A549 (cell line): ENCODE data around the gene SLIT2. TPM values are rescaled to one million over a fixed set of nuclear protein-coding genes. Genes with fewer than 3 reads are reported as not detected.

Experiments
- ATAC-seq, 2 experiments: fragments of 200-7000 bp in 1 of 2; fragments of >200 bp in 1 of 2; cut with Nextera tagmentation in 1 of 2; cut with Tn5 transposase in 1 of 2; 3 replicates each; pipeline versions ENCODE4 v1.8.0 to v1.9.1; 2018 to 2020; ENCODE audit warnings: mild to moderate bottlenecking in 1 of 2, moderate library complexity in 1 of 2
- CTCF ChIA-PET: fragments of 300-600 bp; sonication (Branson Sonifier 250); formaldehyde crosslinking; extraction: SDS; loops from one replicate; lab custom pipeline; 2021; ENCODE audit warnings: antibody characterized with exemption, inconsistent platforms; lab: Yijun Ruan, JAX
- POLR2A ChIA-PET: fragments of 350-600 bp; formaldehyde crosslinking; extraction: SDS; loops from one replicate; lab custom pipeline; 2021; ENCODE audit warnings: antibody characterized with exemption, inconsistent platforms; lab: Yijun Ruan, JAX
- DNase-seq, 2 experiments: peaks; one replicate each; pipeline versions ENCODE4 v3.0.0 to v3.0.0-alpha.2; 2011 to 2016; ENCODE audit warnings: low read depth in 1 of 2, low spot score in 1 of 2
- FAIRE-seq: peaks from 2 replicates; lab custom pipeline; 2011; peaks lifted over from hg19 to GRCh38; lab: Jason Lieb, UNC
- H3K27ac ChIP-seq, 2 experiments: fragments of >200 bp; sonication (Bioruptor Twin); formaldehyde crosslinking; 3 replicates each; pipeline ENCODE4 v1.5.1; 2016 to 2017
- H3K4me1 ChIP-seq: fragments of >200 bp; sonication (Bioruptor Twin); formaldehyde crosslinking; 3 replicates; pipeline ENCODE4 v1.6.1; 2016
- H3K4me2 ChIP-seq: fragments of >200 bp; sonication (Bioruptor Twin); formaldehyde crosslinking; 3 replicates; pipeline ENCODE4 v1.6.1; 2016
- H3K4me3 ChIP-seq: fragments of >200 bp; sonication (Bioruptor Twin); formaldehyde crosslinking; 3 replicates; pipeline ENCODE4 v1.5.1; 2016
- H3K9me3 ChIP-seq: fragments of >200 bp; sonication (Bioruptor Twin); formaldehyde crosslinking; 3 replicates; pipeline ENCODE4 v1.6.1; 2016
- BHLHE40 ChIP-seq: IDR thresholded peaks from 2 replicates; pipeline ENCODE4 v1.6.1; 2012; ENCODE audit warnings: low read depth, low read length, inconsistent platforms
- CBX8 ChIP-seq: fragments of 200-600 bp; sonication (generic); IDR thresholded peaks from 2 replicates; pipeline ENCODE4 v1.6.1; 2016
- CHD2 ChIP-seq: fragments of 150-350 bp; IDR thresholded peaks from 2 replicates; pipeline ENCODE4 v1.6.1; 2014; ENCODE audit warnings: low read length; ENCODE audit not compliant: partially characterized antibody
- CHD4 ChIP-seq: fragments of 200-600 bp; sonication (generic); IDR thresholded peaks from 2 replicates; pipeline ENCODE4 v1.6.1; 2016; ENCODE audit warnings: antibody characterized with exemption, mild to moderate bottlenecking, borderline replicate concordance
- E2F6 ChIP-seq: IDR thresholded peaks from 2 replicates; pipeline ENCODE4 v1.6.1; 2012; ENCODE audit warnings: low read depth, borderline replicate concordance
- EHMT2 ChIP-seq: fragments of 200-600 bp; sonication (generic); IDR thresholded peaks from 2 replicates; pipeline ENCODE4 v1.6.1; 2016; ENCODE audit warnings: antibody characterized with exemption, low read depth, mild to moderate bottlenecking, moderate library complexity
- FOSL2 ChIP-seq, 2 experiments: fragments of 450-650 bp in 1 of 2; fragments of >200 bp in 1 of 2; sonication (Bioruptor Twin) in 1 of 2; formaldehyde crosslinking; IDR thresholded peaks; 2 replicates each; pipeline versions ENCODE4 v1.5.0 to v1.6.1; 2016 to 2020; ENCODE audit warnings: mild to moderate bottlenecking in 1 of 2, moderate library complexity in 1 of 2
- FOXS1 ChIP-seq: fragments of 250-450 bp; sonication (Bioruptor Pico); IDR thresholded peaks from 2 replicates; pipeline ENCODE4 v1.5.0; 2020; ENCODE audit warnings: mild to moderate bottlenecking, moderate library complexity
- GATA3 ChIP-seq: IDR thresholded peaks from 2 replicates; pipeline ENCODE4 v1.6.1; 2012; ENCODE audit warnings: borderline replicate concordance
- HES2 ChIP-seq: fragments of >200 bp; sonication (Bioruptor Twin); formaldehyde crosslinking; IDR thresholded peaks from 2 replicates; pipeline ENCODE4 v1.6.1; 2016
- HEYL ChIP-seq: fragments of 250-450 bp; sonication (Bioruptor Pico); IDR thresholded peaks from 2 replicates; pipeline ENCODE4 v1.8.0; 2021; ENCODE audit warnings: mild to moderate bottlenecking, moderate library complexity
- HMGXB4 ChIP-seq: fragments of 250-450 bp; sonication (Bioruptor Pico); IDR thresholded peaks from 2 replicates; pipeline ENCODE4 v1.5.0; 2021; ENCODE audit warnings: mild to moderate bottlenecking, moderate library complexity, borderline replicate concordance
- HOXA7 ChIP-seq: fragments of 250-450 bp; sonication (Bioruptor Pico); IDR thresholded peaks from 2 replicates; pipeline ENCODE4 v1.5.0; 2020; ENCODE audit warnings: mild to moderate bottlenecking, moderate library complexity
- HOXB13 ChIP-seq: fragments of 250-450 bp; sonication (Bioruptor Pico); IDR thresholded peaks from 2 replicates; pipeline ENCODE4 v1.5.0; 2020; ENCODE audit warnings: low read depth, mild to moderate bottlenecking, moderate library complexity
- HOXB5 ChIP-seq: fragments of 250-450 bp; sonication (Bioruptor Pico); IDR thresholded peaks from 2 replicates; pipeline ENCODE4 v1.5.0; 2020; ENCODE audit warnings: mild to moderate bottlenecking, moderate library complexity
- JUNB ChIP-seq: fragments of >200 bp; sonication (Bioruptor Twin); formaldehyde crosslinking; IDR thresholded peaks from 2 replicates; pipeline ENCODE4 v1.6.1; 2016
- MAFK ChIP-seq: fragments of 450-650 bp; IDR thresholded peaks from 2 replicates; pipeline ENCODE4 v1.6.1; 2014; ENCODE audit not compliant: partially characterized antibody
- MAX ChIP-seq: IDR thresholded peaks from 2 replicates; pipeline ENCODE4 v1.6.1; 2012
- MAZ ChIP-seq: fragments of 150-350 bp; IDR thresholded peaks from 2 replicates; pipeline ENCODE4 v1.6.1; 2014; ENCODE audit warnings: antibody characterized with exemption, low read depth, low read length, borderline replicate concordance
- MYC ChIP-seq: IDR thresholded peaks from 2 replicates; pipeline ENCODE4 v1.6.1; 2012; ENCODE audit warnings: mild to moderate bottlenecking, inconsistent platforms, low read length, improper control_type of control experiment, borderline replicate concordance
- NR3C1 ChIP-seq: fragments of >200 bp; sonication (Bioruptor Twin); formaldehyde crosslinking; IDR thresholded peaks from 3 replicates; pipeline ENCODE4 v1.6.1; 2017
- RARB ChIP-seq: fragments of 250-450 bp; sonication (Bioruptor Pico); IDR thresholded peaks from 2 replicates; pipeline ENCODE4 v1.8.0; 2021; ENCODE audit warnings: mild to moderate bottlenecking, moderate library complexity
- RFX5 ChIP-seq: fragments of 450-650 bp; IDR thresholded peaks from 2 replicates; pipeline ENCODE4 v1.7.1; 2014; ENCODE audit warnings: antibody characterized with exemption, mild to moderate bottlenecking, moderate library complexity
- RNF2 ChIP-seq: fragments of 200-600 bp; sonication (generic); IDR thresholded peaks from 2 replicates; pipeline ENCODE4 v1.6.1; 2016; ENCODE audit warnings: low read depth, mild to moderate bottlenecking, antibody characterized with exemption, moderate library complexity, borderline replicate concordance
- SMC3 ChIP-seq: fragments of >200 bp; sonication (Bioruptor Twin); formaldehyde crosslinking; IDR thresholded peaks from 3 replicates; pipeline ENCODE4 v1.6.1; 2018; ENCODE audit warnings: inconsistent platforms
- ZC3H11A ChIP-seq: fragments of 450-650 bp; IDR thresholded peaks from 2 replicates; pipeline ENCODE4 v1.6.1; 2014; ENCODE audit warnings: antibody characterized with exemption, mild to moderate bottlenecking
- ZFP36 ChIP-seq: fragments of 450-650 bp; IDR thresholded peaks from 2 replicates; pipeline ENCODE4 v1.6.1; 2014; ENCODE audit warnings: borderline replicate concordance; ENCODE audit not compliant: partially characterized antibody
- ZNF302 ChIP-seq: fragments of 250-450 bp; sonication (Bioruptor Pico); IDR thresholded peaks from 2 replicates; pipeline ENCODE4 v1.9.0; 2021; ENCODE audit warnings: inconsistent platforms, mild to moderate bottlenecking, moderate library complexity
- ZSCAN20 ChIP-seq: fragments of 250-450 bp; sonication (Bioruptor Pico); IDR thresholded peaks from 2 replicates; pipeline ENCODE4 v1.8.0; 2022; ENCODE audit warnings: mild to moderate bottlenecking, moderate library complexity
- WGBS: methylation state at CpG from one replicate; pipeline ENCODE4 v1.1.6; 2017; ENCODE audit errors: missing lambda C conversion rate; 5-methylcytosine and 5-hydroxymethylcytosine counted together
- polyA plus RNA-seq, 4 experiments: library from polyadenylated mRNA; depleted of rRNA in 3 of 4; stranded (reverse); fragments of >200 nt; fragmentation: RNase III in 1 of 4; extraction: RNeasy Plus Mini Kit Qiagen cat#74134 plus additional on column Dnase treatment in 1 of 4; gene quantifications; 2 replicates in 3 of 4; 3 replicates in 1 of 4; pipeline ENCODE4 v1.2.3, GENCODE V29; 2011 to 2017
- TF ChIP-seq, protein P1 (sequence below): fragments of 150-350 bp; IDR thresholded peaks from 2 replicates; pipeline ENCODE4 v1.6.1; 2014; ENCODE audit warnings: low read depth, mild to moderate bottlenecking, low read length
- TF ChIP-seq, protein P2 (sequence below): fragments of 250-450 bp; sonication (Bioruptor Pico); IDR thresholded peaks from 2 replicates; pipeline ENCODE4 v1.5.0; 2020; ENCODE audit warnings: low read depth, mild to moderate bottlenecking, moderate library complexity

Gene SLIT2
- polyA plus RNA-seq, 2 of the 4 experiments (the other 2 are of a cell fraction), result not detected

GRCh38 chr4:20288047-20288650 lies 36.4 kb downstream of the SLIT2 start:
- ATAC-seq, result no peak
- no peak overlapping the region for H3K4me2 ChIP-seq
- no peak overlapping the region for H3K27ac ChIP-seq
- 8% methylated on average over 8 of the region's 8 CpGs for WGBS
- H3K4me1 ChIP-seq, result no peaks in the 10 kb centered on the region
- TF ChIP-seq RARB (CRISPR knock-in tag) (no peak), FOXS1 (CRISPR knock-in tag) (no peak), GATA3 (no peak), MAFK (no peak), HOXA7 (CRISPR knock-in tag) (no peak), MAZ (no peak), HEYL (CRISPR knock-in tag) (no peak), NR3C1 (no peak), CBX8 (no peak), RNF2 (no peak), HMGXB4 (no peak), MAX (no peak), EHMT2 (no peak), CHD4 (no peak), SMC3 (no peak), ZFP36 (no peak), E2F6 (no peak), HOXB13 (CRISPR knock-in tag) (no peak), FOSL2 (IDR thresholded peaks at IDR 0.05) (no peak), FOSL2 (CRISPR knock-in tag; IDR thresholded peaks at IDR 0.05) (no peak), CHD2 (no peak)
- ChIA-PET POLR2A (no interaction called here), CTCF (no interaction called here)
- no peak overlapping the region for H3K4me3 ChIP-seq
- no peak for DNase-seq
- H3K9me3 ChIP-seq, result no peaks in the 10 kb centered on the region
- FAIRE-seq, result no peak

- Histone ChIP-seq H3K27ac (no peak overlapping the region), H3K4me3 (no peak overlapping the region), H3K4me2 (no peak overlapping the region), H3K4me1 (no peaks in the 10 kb centered on the region)
- 2% methylated on average over 2 of the region's 2 CpGs for WGBS
- POLR2A ChIA-PET, result no interaction called here
- no peak for ATAC-seq
- no peak for TF ChIP-seq HES2
- no peak for TF ChIP-seq ZSCAN20 (CRISPR knock-in tag)
- TF ChIP-seq ZNF302 (CRISPR knock-in tag), result no peak
- TF ChIP-seq HOXB5, result no peak
- TF ChIP-seq RFX5, result no peak
- TF ChIP-seq, protein P1, sequence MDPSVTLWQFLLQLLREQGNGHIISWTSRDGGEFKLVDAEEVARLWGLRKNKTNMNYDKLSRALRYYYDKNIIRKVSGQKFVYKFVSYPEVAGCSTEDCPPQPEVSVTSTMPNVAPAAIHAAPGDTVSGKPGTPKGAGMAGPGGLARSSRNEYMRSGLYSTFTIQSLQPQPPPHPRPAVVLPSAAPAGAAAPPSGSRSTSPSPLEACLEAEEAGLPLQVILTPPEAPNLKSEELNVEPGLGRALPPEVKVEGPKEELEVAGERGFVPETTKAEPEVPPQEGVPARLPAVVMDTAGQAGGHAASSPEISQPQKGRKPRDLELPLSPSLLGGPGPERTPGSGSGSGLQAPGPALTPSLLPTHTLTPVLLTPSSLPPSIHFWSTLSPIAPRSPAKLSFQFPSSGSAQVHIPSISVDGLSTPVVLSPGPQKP, result no peak
- no peak for TF ChIP-seq HEYL (CRISPR knock-in tag)
- TF ChIP-seq BHLHE40, result no peak
- TF ChIP-seq, protein P2, sequence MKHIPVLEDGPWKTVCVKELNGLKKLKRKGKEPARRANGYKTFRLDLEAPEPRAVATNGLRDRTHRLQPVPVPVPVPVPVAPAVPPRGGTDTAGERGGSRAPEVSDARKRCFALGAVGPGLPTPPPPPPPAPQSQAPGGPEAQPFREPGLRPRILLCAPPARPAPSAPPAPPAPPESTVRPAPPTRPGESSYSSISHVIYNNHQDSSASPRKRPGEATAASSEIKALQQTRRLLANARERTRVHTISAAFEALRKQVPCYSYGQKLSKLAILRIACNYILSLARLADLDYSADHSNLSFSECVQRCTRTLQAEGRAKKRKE (CRISPR knock-in tag), result no peak
- TF ChIP-seq JUNB, result no peak
- no peak for TF ChIP-seq MYC
- no peak for TF ChIP-seq ZC3H11A
- no peak for TF ChIP-seq NR3C1
- TF ChIP-seq MAZ, result no peak
- no peak for TF ChIP-seq CHD2
- TF ChIP-seq, all 56 proteins: peak for 0
- no peak for DNase-seq
- CTCF ChIA-PET, result interaction anchor here (1.0 kb wide), 1 partner anchor 17 kb away, joined by 3 read pairs; no protein-coding TSS in a partner anchor
- FAIRE-seq, result no peak
- no peaks in the 10 kb centered on the region for H3K9me3 ChIP-seq
Observed at GRCh38 chr4:20288846-20289512, 37.3 kb downstream of the SLIT2 start.
